GM12865 (cell line): Measurements from ENCODE around the gene DLG5.

Source experiments
- DNase-seq: peaks from one replicate; pipeline ENCODE4 v3.0.0; 2010; ENCODE audit warnings: low read depth
- H3K4me3 ChIP-seq: 2 replicates; pipeline ENCODE4 v1.5.1; 2011; ENCODE audit warnings: mild to moderate bottlenecking, low read depth, low read length, control low read depth
- TF ChIP-seq, protein P1 (sequence below): IDR thresholded peaks from 2 replicates; pipeline ENCODE4 v1.5.1; 2011; ENCODE audit warnings: low read length, control low read depth, low read depth, inconsistent platforms; ENCODE audit not compliant: insufficient read depth; ENCODE audit errors: missing control alignments

The DLG5 gene

GRCh38 chr10:77962350-77963146 lies 36.0 kb upstream of the DLG5 start:
- TF ChIP-seq, protein P1, sequence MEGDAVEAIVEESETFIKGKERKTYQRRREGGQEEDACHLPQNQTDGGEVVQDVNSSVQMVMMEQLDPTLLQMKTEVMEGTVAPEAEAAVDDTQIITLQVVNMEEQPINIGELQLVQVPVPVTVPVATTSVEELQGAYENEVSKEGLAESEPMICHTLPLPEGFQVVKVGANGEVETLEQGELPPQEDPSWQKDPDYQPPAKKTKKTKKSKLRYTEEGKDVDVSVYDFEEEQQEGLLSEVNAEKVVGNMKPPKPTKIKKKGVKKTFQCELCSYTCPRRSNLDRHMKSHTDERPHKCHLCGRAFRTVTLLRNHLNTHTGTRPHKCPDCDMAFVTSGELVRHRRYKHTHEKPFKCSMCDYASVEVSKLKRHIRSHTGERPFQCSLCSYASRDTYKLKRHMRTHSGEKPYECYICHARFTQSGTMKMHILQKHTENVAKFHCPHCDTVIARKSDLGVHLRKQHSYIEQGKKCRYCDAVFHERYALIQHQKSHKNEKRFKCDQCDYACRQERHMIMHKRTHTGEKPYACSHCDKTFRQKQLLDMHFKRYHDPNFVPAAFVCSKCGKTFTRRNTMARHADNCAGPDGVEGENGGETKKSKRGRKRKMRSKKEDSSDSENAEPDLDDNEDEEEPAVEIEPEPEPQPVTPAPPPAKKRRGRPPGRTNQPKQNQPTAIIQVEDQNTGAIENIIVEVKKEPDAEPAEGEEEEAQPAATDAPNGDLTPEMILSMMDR, result no peak
- H3K4me3 ChIP-seq, result no peak overlapping the region
- no peak for DNase-seq

DNA sequence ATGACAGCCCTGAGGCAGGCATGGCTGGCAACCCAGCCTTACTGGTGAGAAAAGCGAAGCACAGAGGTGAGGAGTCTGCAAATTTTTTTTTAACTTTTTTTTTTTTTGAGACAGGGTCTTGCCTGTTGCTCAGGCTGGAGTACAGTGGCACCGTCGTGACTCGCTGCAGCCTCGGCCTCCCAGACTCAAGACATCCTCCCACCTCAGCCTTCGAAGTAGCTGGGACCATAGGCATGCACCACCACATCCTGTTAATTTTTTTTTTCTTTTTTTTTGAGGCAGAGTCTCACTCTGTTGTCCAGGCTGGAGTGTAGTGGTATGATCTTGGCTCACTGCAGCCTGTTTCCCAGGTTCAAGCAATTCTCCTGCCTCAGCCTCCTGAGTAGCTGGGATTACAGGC lies 35.1 kb upstream of the DLG5 start:
- H3K4me3 ChIP-seq, result no peak overlapping the region
- DNase-seq, result no peak

DNA sequence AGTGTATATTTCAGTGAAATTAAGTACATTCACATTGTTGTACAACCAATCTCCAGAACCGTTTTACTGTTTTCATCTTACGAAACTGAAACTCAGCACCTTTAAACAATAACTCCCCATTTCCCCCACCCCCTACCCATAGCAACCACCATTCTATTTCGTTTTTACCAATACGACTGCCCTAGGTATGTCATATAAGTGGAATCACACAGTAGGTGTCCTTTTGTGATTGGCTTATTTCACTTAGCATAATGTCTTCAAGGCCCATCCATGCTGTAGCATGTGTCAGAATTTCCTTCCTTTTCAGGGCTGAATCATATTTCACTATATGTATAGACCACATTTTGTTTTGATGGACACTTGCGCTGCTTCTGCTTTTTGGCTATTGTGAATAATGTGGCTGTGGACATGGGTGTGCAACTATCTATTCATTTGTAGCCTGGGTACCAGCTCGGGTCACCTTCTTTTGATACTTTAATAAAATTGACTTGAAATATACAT lies 34.3 kb upstream of the DLG5 start:
- H3K4me3 ChIP-seq, result no peak overlapping the region
- no peak for DNase-seq

More for the DNA sequence above, 35.1 kb upstream of the DLG5 start:
- TF ChIP-seq, protein P1, result no peak

DNA sequence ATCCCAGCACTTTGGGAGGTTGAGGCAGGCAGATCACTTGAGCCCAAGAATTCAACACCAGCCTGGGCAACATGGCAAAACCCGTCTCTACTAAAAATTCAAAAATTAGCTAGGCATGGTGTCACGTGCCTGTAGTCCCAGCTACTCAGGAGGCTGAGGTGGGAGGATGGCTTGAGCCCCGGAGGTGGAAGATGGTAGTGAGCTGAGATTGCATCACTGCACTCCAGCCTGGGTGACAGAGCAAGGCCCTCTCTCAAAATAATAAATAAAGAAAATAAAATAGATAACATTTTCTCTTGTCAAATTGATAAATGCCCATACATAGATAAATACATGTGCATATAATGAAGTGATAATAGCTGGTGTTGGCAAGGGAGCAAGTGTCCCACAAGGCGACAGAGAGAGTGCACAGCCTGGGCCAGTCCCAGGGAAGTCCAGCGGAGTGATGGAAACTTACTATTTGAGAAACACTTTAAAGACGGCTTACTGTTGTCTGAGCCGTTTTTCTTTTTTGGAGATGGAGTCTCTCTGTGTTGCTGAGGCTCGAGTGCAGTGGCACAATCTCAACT lies 33.4 kb upstream of the DLG5 start:
- TF ChIP-seq, protein P1, result no peak
- H3K4me3 ChIP-seq, result no peak overlapping the region
- no peak for DNase-seq

More for the DNA sequence above, 34.3 kb upstream of the DLG5 start:
- TF ChIP-seq, protein P1, result no peak

- H3K4me3 ChIP-seq, result no peak overlapping the region
- DNase-seq, result no peak
- TF ChIP-seq, protein P1, result no peak
These were observed 32.8 kb upstream of the DLG5 start for GRCh38 chr10:77959384-77959783.

- no peak for DNase-seq
- TF ChIP-seq, protein P1, result no peak
- H3K4me3 ChIP-seq, result no peak overlapping the region
These were observed 28.6 kb upstream of the DLG5 start for GRCh38 chr10:77955136-77955535.
